Measurements from ENCODE around the gene ILF2. TPM values are rescaled to one million over a fixed set of nuclear protein-coding genes. Genes with fewer than 3 reads are reported as not detected.

Gene ILF2
- total and polyA plus RNA-seq, 2 of the 13 experiments (the other 11 are each of a cell fraction or from before 2014, with no cell fraction given), result 292 to 366 TPM

DNA sequence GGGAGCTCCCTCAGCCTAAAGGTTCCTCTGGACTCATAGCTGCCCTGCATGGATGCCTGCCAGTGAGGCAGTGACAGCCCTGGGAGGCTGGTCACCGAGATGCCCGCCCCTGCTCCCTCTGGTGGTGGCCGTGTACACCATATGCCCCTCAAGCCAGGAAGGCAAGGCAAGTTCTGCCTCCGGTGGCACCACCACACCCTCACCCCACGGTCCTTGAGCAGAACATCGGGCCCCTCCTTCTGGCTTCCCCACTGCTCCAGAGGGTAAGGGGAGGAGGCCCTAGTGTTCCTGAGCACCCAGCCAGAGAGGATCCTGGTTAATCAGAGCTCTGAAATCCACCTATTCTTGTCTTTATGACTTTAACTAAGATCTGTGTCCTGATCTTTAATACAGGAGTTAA is 53.1 kb downstream of the ILF2 start (continued):
- TF ChIP-seq KLF11 (CRISPR knock-in tag; IDR thresholded peaks at IDR 0.05), result no peak
- no peak for TF ChIP-seq TBL1XR1 (IDR thresholded peaks at IDR 0.05; ENCODE audit: borderline replicate concordance, low read length, partially characterized antibody)
- no peak for TF ChIP-seq POGK (CRISPR knock-in tag; conservative IDR thresholded peaks at IDR 0.05)
- TF ChIP-seq SETDB1 (CRISPR knock-in tag; IDR thresholded peaks at IDR 0.05; ENCODE audit: borderline replicate concordance), result no peak
- TF ChIP-seq ZNF597 (CRISPR knock-in tag; IDR thresholded peaks at IDR 0.05), result no peak
- no peak for TF ChIP-seq ZNF550 (CRISPR knock-in tag; IDR thresholded peaks at IDR 0.05; ENCODE audit: borderline replicate concordance)
- TF ChIP-seq E2F2 (CRISPR knock-in tag; IDR thresholded peaks at IDR 0.05; ENCODE audit: borderline replicate concordance), result no peak
- TF ChIP-seq, protein P1, sequence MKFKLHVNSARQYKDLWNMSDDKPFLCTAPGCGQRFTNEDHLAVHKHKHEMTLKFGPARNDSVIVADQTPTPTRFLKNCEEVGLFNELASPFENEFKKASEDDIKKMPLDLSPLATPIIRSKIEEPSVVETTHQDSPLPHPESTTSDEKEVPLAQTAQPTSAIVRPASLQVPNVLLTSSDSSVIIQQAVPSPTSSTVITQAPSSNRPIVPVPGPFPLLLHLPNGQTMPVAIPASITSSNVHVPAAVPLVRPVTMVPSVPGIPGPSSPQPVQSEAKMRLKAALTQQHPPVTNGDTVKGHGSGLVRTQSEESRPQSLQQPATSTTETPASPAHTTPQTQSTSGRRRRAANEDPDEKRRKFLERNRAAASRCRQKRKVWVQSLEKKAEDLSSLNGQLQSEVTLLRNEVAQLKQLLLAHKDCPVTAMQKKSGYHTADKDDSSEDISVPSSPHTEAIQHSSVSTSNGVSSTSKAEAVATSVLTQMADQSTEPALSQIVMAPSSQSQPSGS (CRISPR knock-in tag; IDR thresholded peaks at IDR 0.05), result no peak
- TF ChIP-seq RCOR2 (CRISPR knock-in tag; IDR thresholded peaks at IDR 0.05), result no peak
